Smooth muscle cell (in vitro differentiated cells): Measurements from ENCODE around the gene SRSF1. TPM values are rescaled to one million over a fixed set of nuclear protein-coding genes. Genes with fewer than 3 reads are reported as not detected.

ENCODE experiments used
- DNase-seq: peaks from one replicate; lab custom pipeline; 2025; ENCODE audit not compliant: unreplicated experiment; lab: John Stamatoyannopoulos, UW
- H2AFZ ChIP-seq: fragments of 200-600 bp; sonication (generic); 2 replicates; pipeline ENCODE4 v1.6.0; 2016; ENCODE audit warnings: antibody characterized with exemption, low read depth, mild to moderate bottlenecking
- H3F3A ChIP-seq: fragments of 200-600 bp; sonication (generic); 2 replicates; pipeline ENCODE4 v1.6.0; 2017; ENCODE audit warnings: antibody characterized with exemption, low read depth
- H3K27ac ChIP-seq: fragments of 200-600 bp; sonication (generic); 2 replicates; pipeline ENCODE4 v1.5.1; 2016; ENCODE audit warnings: low read depth, mild to moderate bottlenecking
- H3K27me3 ChIP-seq: fragments of 200-600 bp; sonication (generic); 2 replicates; pipeline ENCODE4 v1.6.1; 2016; ENCODE audit warnings: low read depth, mild to moderate bottlenecking
- H3K36me3 ChIP-seq: fragments of 200-600 bp; sonication (generic); 2 replicates; pipeline ENCODE4 v1.5.1; 2016; ENCODE audit warnings: low read depth
- H3K4me1 ChIP-seq: fragments of 200-600 bp; sonication (generic); 2 replicates; pipeline ENCODE4 v1.5.1; 2016; ENCODE audit warnings: low read depth
- H3K4me2 ChIP-seq: fragments of 200-600 bp; sonication (generic); 2 replicates; pipeline ENCODE4 v1.6.0; 2016; ENCODE audit warnings: mild to moderate bottlenecking
- H3K4me3 ChIP-seq: fragments of 200-600 bp; sonication (generic); 2 replicates; pipeline ENCODE4 v1.5.1; 2016; ENCODE audit warnings: mild to moderate bottlenecking
- H3K79me2 ChIP-seq: fragments of 200-600 bp; sonication (generic); 2 replicates; pipeline ENCODE4 v1.6.0; 2016; ENCODE audit warnings: low read depth, mild to moderate bottlenecking
- H3K9ac ChIP-seq: fragments of 200-600 bp; sonication (generic); 2 replicates; pipeline ENCODE4 v1.6.0; 2016; ENCODE audit warnings: low read depth
- H3K9me3 ChIP-seq: fragments of 200-600 bp; sonication (generic); replicated peaks from 2 replicates; pipeline ENCODE4 v1.5.1; 2016; ENCODE audit warnings: low read depth
- H4K20me1 ChIP-seq: fragments of 200-600 bp; sonication (generic); 2 replicates; pipeline ENCODE4 v1.6.0; 2016; ENCODE audit warnings: low read depth
- CTCF ChIP-seq: fragments of 200-600 bp; sonication (generic); IDR thresholded peaks from 2 replicates; pipeline ENCODE4 v1.5.1; 2017; ENCODE audit warnings: borderline replicate concordance, mild to moderate bottlenecking, antibody characterized with exemption; ENCODE audit not compliant: insufficient read depth, poor library complexity, severe bottlenecking
- WGBS: methylation state at CpG from one replicate; pipeline ENCODE4 v1.1.7; 2016; ENCODE audit warnings: low lambda C conversion rate; 5-methylcytosine and 5-hydroxymethylcytosine counted together
- polyA plus RNA-seq: library from polyadenylated mRNA; unstranded; fragments of >200 nt; fragmentation: Nextera tagmentation; extraction: Ambion mirVana; gene quantifications from 2 replicates; pipeline ENCODE4 v1.2.1, GENCODE V29; 2016
- total RNA-seq: library from RNA; depleted of rRNA; stranded (reverse); fragments of >200 nt; gene quantifications from 2 replicates; pipeline ENCODE4 v1.2.3, GENCODE V29; 2014

SRSF1 gene
- total RNA-seq (194 and 200 TPM in 2 replicates), polyA plus RNA-seq (57.9 and 61.3 TPM in 2 replicates)

- DNase-seq: peak; percentile 98
- under 1% methylated on average over 86 of the region's 86 CpGs for WGBS
- H3K79me2 ChIP-seq: peaks cover 48% of the 10 kb centered on the region
Observed at GRCh38 chr17:58006924-58007780, at the start of gene SRSF1. Gene SRSF1, minus strand, starts transcription at chr17:58007246. Its CDS starts 109 bp downstream, at chr17:58007137.

GRCh38 chr17:58056476-58056875 is 49.4 kb upstream of the SRSF1 start:
- Histone ChIP-seq H3K9ac (no peak overlapping the region), H3F3A (no peaks in the 10 kb centered on the region), H4K20me1 (no peaks in the 10 kb centered on the region), H3K4me1 (no peaks in the 10 kb centered on the region), H3K27ac (no peak overlapping the region), H3K9me3 (no peaks in the 10 kb centered on the region), H3K27me3 (no peaks in the 10 kb centered on the region), H3K79me2 (no peaks in the 10 kb centered on the region), H3K36me3 (no peaks in the 10 kb centered on the region), H3K4me3 (no peak overlapping the region), H3K4me2 (no peak overlapping the region), H2AFZ (no peak overlapping the region)
- no peak for DNase-seq
- TF ChIP-seq CTCF: no peak

More at GRCh38 chr17:58006924-58007780, at the start of gene SRSF1:
- Histone ChIP-seq H3K4me1 (peaks cover 32% of the 10 kb centered on the region), H3K4me3 (peak within 1 kb of the TSS; percentile 93), H3K36me3 (peaks cover 6% of the 10 kb centered on the region), H3K9me3 (no peaks in the 10 kb centered on the region), H3K27ac (peak within 1 kb of the TSS; percentile 97), H3K27me3 (no peaks in the 10 kb centered on the region), H3K9ac (peak within 1 kb of the TSS; percentile 97), H3K4me2 (peak within 1 kb of the TSS; percentile 94), H3F3A (peaks cover 24% of the 10 kb centered on the region), H4K20me1 (peaks cover 45% of the 10 kb centered on the region), H2AFZ (peak within 1 kb of the TSS; percentile 87)
- TF ChIP-seq CTCF: no peak

- Histone ChIP-seq H3K9ac (no peak overlapping the region), H3K4me1 (no peaks in the 10 kb centered on the region), H3K4me2 (no peak overlapping the region), H2AFZ (no peak overlapping the region), H3F3A (no peaks in the 10 kb centered on the region), H3K36me3 (no peaks in the 10 kb centered on the region), H4K20me1 (no peaks in the 10 kb centered on the region), H3K79me2 (no peaks in the 10 kb centered on the region), H3K27ac (no peak overlapping the region), H3K27me3 (no peaks in the 10 kb centered on the region), H3K9me3 (no peaks in the 10 kb centered on the region), H3K4me3 (no peak overlapping the region)
- TF ChIP-seq CTCF: no peak
- DNase-seq: no peak
- 90% methylated on average over 6 of the region's 6 CpGs for WGBS
Observed at GRCh38 chr17:58054641-58055040, 47.6 kb upstream of the SRSF1 start.
